Upper lobe of left lung (tissue), 4 donors: ENCODE results near the gene FER.

Experiments used
- CTCF ChIP-seq, 6 experiments: fragments of 450-650 bp in 4 of 6; fragments of 200-600 bp in 2 of 6; sonication (generic) in 2 of 6; IDR thresholded peaks; one replicate each; pipeline ENCODE4 v1.5.1; 2016 to 2019; ENCODE audit warnings: antibody characterized with exemption in 6 of 6
- POLR2AphosphoS5 ChIP-seq, 2 donors: sonication (generic); formaldehyde crosslinking; IDR thresholded peaks; one replicate each; pipeline ENCODE4 v1.5.1; 2017; ENCODE audit warnings: antibody characterized with exemption in 2 of 2

GRCh38 chr5:108763222-108763916 is 15.7 kb downstream of the FER start:
- TF ChIP-seq CTCF (IDR thresholded peaks at IDR 0.05) = no peak
- TF ChIP-seq POLR2AphosphoS5 (IDR thresholded peaks at IDR 0.05) = no peak
